Measurements from ENCODE around the gene MAN2B1. TPM values are rescaled to one million over a fixed set of nuclear protein-coding genes. Genes with fewer than 3 reads are reported as not detected.
"Not testable (repeated sequence)": the region's sequence is repeated elsewhere in the genome, so short reads cannot be mapped to it uniquely, and the experiment has no call there.

MAN2B1 gene
- total RNA-seq, 1 donor from 2014 or later = 98.4 TPM

DNA sequence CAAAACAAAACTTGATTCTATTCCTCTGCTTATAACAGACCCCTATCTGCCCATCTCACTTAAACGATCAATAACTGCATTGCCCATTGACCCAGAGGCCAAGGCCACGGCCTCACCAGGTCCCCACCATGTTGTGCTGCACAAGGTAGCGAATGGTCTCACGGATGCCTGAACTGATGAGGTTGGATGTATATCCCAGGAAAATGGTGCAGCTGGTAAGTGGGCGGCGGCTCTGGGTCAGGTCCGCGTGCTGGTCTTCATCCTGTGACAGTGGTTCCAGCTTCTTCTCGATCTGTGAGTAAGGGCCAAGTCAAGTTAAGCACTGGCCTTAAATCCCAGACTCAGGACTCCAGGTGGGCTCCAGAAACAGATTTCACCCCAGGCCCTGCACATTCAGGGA is 13.5 kb upstream of the MAN2B1 start:
- peaks cover 21% of the 10 kb centered on the region for H3K27me3 Mint-ChIP-seq (ENCODE audit: unreplicated experiment)
- TF ChIP-seq CTCF (IDR thresholded peaks at IDR 0.05; ENCODE audit: unreplicated experiment) = no peak
- no peak for DNase-seq (ENCODE audit: low spot score)
- peaks cover 6% of the 10 kb centered on the region for H3K4me1 Mint-ChIP-seq (ENCODE audit: unreplicated experiment)
- peaks cover 21% of the 10 kb centered on the region for H3K36me3 Mint-ChIP-seq (ENCODE audit: low read depth, unreplicated experiment)
- H3K27ac Mint-ChIP-seq (ENCODE audit: unreplicated experiment) = peak overlapping the region; percentile 57
- H3K9me3 Mint-ChIP-seq (ENCODE audit: unreplicated experiment) = no peaks in the 10 kb centered on the region
- peak overlapping the region; percentile 76 for H3K4me3 Mint-ChIP-seq (ENCODE audit: unreplicated experiment)

DNA sequence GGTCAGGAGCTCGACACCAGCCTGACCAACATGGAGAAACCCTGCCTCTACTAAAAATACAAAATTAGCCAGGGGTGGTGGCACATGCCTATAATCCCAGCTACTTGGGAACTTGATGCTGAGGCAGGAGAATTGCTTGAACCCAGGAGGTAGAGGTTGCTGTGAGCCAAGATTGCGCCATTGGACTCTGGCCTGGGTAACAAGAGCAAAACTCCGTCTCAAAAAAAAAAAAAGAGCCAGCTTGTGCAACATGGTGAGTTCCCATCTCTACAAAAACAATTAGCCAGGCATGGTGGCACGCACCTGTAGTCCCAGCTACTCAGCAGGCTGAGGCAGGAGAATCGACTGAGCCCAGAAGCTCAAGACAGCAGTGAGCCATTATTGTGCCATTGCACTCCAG is 11.5 kb upstream of the MAN2B1 start:
- DNase-seq (ENCODE audit: low spot score); H3K27ac Mint-ChIP-seq (ENCODE audit: unreplicated experiment): not testable (repeated sequence)

DNA sequence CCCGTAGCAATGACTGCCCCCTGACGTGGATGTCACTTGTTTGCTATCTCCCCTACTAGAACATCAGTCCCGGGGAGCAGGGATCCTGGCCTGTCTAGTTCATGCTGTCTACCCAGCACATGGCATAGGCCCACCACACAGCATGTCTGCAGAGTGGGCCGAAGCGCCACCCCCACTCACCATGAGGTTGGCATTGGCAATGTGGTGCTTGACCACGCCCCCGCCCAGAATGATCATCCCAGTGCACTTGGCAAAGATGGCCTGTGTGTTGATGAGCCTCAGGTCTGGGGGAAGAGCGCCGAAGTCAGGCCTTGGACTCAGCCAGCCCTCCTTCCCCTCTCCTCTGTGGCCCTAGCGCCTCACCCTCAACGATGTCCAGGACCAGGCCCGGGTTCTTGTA is 10.4 kb upstream of the MAN2B1 start:
- Mint-ChIP-seq H3K4me1 (ENCODE audit: unreplicated experiment) (peaks cover 18% of the 10 kb centered on the region), H3K27me3 (ENCODE audit: unreplicated experiment) (peaks cover 22% of the 10 kb centered on the region), H3K36me3 (ENCODE audit: low read depth, unreplicated experiment) (peaks cover 38% of the 10 kb centered on the region), H3K4me3 (ENCODE audit: unreplicated experiment) (peak overlapping the region; percentile 66), H3K9me3 (ENCODE audit: unreplicated experiment) (no peaks in the 10 kb centered on the region), H3K27ac (ENCODE audit: unreplicated experiment) (no peak overlapping the region)
- no peak for TF ChIP-seq CTCF (IDR thresholded peaks at IDR 0.05; ENCODE audit: unreplicated experiment)
- DNase-seq (ENCODE audit: low spot score) = no peak

More for the DNA sequence above, 11.5 kb upstream of the MAN2B1 start:
- Mint-ChIP-seq H3K4me1 (ENCODE audit: unreplicated experiment) (peaks cover 16% of the 10 kb centered on the region), H3K27me3 (ENCODE audit: unreplicated experiment) (peaks cover 25% of the 10 kb centered on the region), H3K36me3 (ENCODE audit: low read depth, unreplicated experiment) (peaks cover 33% of the 10 kb centered on the region)
- not testable (repeated sequence) for H3K9me3 Mint-ChIP-seq (ENCODE audit: unreplicated experiment); H3K4me3 Mint-ChIP-seq (ENCODE audit: unreplicated experiment)

- peaks cover 20% of the 10 kb centered on the region for H3K4me1 Mint-ChIP-seq (ENCODE audit: unreplicated experiment)
- TF ChIP-seq CTCF (IDR thresholded peaks at IDR 0.05; ENCODE audit: unreplicated experiment) = peak; percentile 85
- DNase-seq (ENCODE audit: low spot score) = peak; percentile 92
- H3K9me3 Mint-ChIP-seq (ENCODE audit: unreplicated experiment) = no peaks in the 10 kb centered on the region
- peaks cover 24% of the 10 kb centered on the region for H3K27me3 Mint-ChIP-seq (ENCODE audit: unreplicated experiment)
- peak overlapping the region; percentile 42 for H3K27ac Mint-ChIP-seq (ENCODE audit: unreplicated experiment)
- peak overlapping the region; percentile 66 for H3K4me3 Mint-ChIP-seq (ENCODE audit: unreplicated experiment)
- H3K36me3 Mint-ChIP-seq (ENCODE audit: low read depth, unreplicated experiment) = peaks cover 40% of the 10 kb centered on the region
Observed at GRCh38 chr19:12676384-12676792, 9.8 kb upstream of the MAN2B1 start.

GRCh38 chr19:12675940-12676339 is 9.4 kb upstream of the MAN2B1 start:
- H3K4me3 Mint-ChIP-seq (ENCODE audit: unreplicated experiment) = no peak overlapping the region
- no peak overlapping the region for H3K27ac Mint-ChIP-seq (ENCODE audit: unreplicated experiment)
- H3K36me3 Mint-ChIP-seq (ENCODE audit: low read depth, unreplicated experiment) = peaks cover 36% of the 10 kb centered on the region
- DNase-seq (ENCODE audit: low spot score) = no peak
- no peak for TF ChIP-seq CTCF (IDR thresholded peaks at IDR 0.05; ENCODE audit: unreplicated experiment)
- H3K4me1 Mint-ChIP-seq (ENCODE audit: unreplicated experiment) = peaks cover 16% of the 10 kb centered on the region
- peaks cover 20% of the 10 kb centered on the region for H3K27me3 Mint-ChIP-seq (ENCODE audit: unreplicated experiment)
- no peaks in the 10 kb centered on the region for H3K9me3 Mint-ChIP-seq (ENCODE audit: unreplicated experiment)

All from endothelial cell (in vitro differentiated cells).